ENCODE data around the gene COLEC11.

- TF ChIP-seq EZH2phosphoT487 (IDR thresholded peaks at IDR 0.05; ENCODE audit: low read depth, severe bottlenecking, unreplicated experiment) (no peak), EZH2 (IDR thresholded peaks at IDR 0.05; ENCODE audit: borderline replicate concordance) (no peak), CTCF (IDR thresholded peaks at IDR 0.05; ENCODE audit: poor library complexity) (no peak)
Observed at GRCh38 chr2:3604991-3605961, 10.4 kb downstream of the COLEC11 start.

Data from hepatocyte (in vitro differentiated cells).